ENCODE data around the gene CBLB. TPM values are rescaled to one million over a fixed set of nuclear protein-coding genes. Genes with fewer than 3 reads are reported as not detected.

Gene CBLB
- total RNA-seq, 1 experiment from 2014 or later, result 19.7 TPM

GRCh38 chr3:105835606-105836005 is 33.2 kb downstream of the CBLB start:
- CTCF ChIA-PET, result no interaction called here
- POLR2A ChIA-PET, result interaction anchor here (1.1 to 1.6 kb wide), 2 partner anchors 32 to 34 kb away, joined by 4 to 7 read pairs; partner anchors contain the start of gene CBLB

DNA sequence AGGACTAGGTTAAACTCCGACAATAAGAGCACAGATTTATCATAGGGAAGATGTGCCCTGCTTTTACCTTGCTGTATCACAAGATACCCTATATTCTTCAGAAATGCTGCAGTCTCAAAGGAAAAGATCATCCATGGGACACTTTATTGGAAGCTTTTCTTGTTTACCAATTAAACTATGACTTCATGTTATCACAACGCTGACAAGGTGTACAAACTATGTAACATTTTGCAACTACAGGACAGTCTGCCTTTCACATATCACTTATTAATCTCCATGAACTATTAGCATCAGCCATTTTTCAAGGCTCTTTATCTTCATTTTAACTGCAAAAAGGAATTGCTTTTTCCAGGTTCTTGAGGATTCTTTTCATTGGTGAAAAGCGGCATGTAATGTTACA is 34.0 kb downstream of the CBLB start:
- Mint-ChIP-seq H3K27ac (ENCODE audit: low read depth, unreplicated experiment) (no peak overlapping the region), H3K36me3 (ENCODE audit: insufficient read depth, unreplicated experiment) (peaks cover 27% of the 10 kb centered on the region), H3K4me1 (ENCODE audit: insufficient read depth, unreplicated experiment) (peaks cover 16% of the 10 kb centered on the region), H3K9me3 (ENCODE audit: unreplicated experiment) (peaks cover 7% of the 10 kb centered on the region), H3K27me3 (ENCODE audit: insufficient read depth, unreplicated experiment) (no peaks in the 10 kb centered on the region), H3K4me3 (ENCODE audit: unreplicated experiment) (no peak overlapping the region)
- no TSS peak for BruUV-seq (replicated peaks)
- no peak for DNase-seq (ENCODE audit: unreplicated experiment)
- intact Hi-C loops (cut with micrococcal nuclease), result no loop called here
- ChIA-PET CTCF (interaction anchor here (0.7 kb wide), 1 partner anchor 88 kb away, joined by 3 read pairs; no protein-coding TSS in a partner anchor), POLR2A (interaction anchor here (0.6 to 1.7 kb wide), 5 partner anchors 11 to 141 kb away, joined by 3 to 7 read pairs (median 4); partner anchors contain the start of gene CBLB)
- TF ChIP-seq CTCF (IDR thresholded peaks at IDR 0.05; ENCODE audit: unreplicated experiment), result no peak

More at GRCh38 chr3:105835606-105836005, 33.2 kb downstream of the CBLB start:
- Mint-ChIP-seq H3K9me3 (ENCODE audit: unreplicated experiment) (peaks cover 7% of the 10 kb centered on the region), H3K4me1 (ENCODE audit: insufficient read depth, unreplicated experiment) (peaks cover 16% of the 10 kb centered on the region), H3K27ac (ENCODE audit: low read depth, unreplicated experiment) (no peak overlapping the region), H3K4me3 (ENCODE audit: unreplicated experiment) (no peak overlapping the region), H3K36me3 (ENCODE audit: insufficient read depth, unreplicated experiment) (peaks cover 27% of the 10 kb centered on the region), H3K27me3 (ENCODE audit: insufficient read depth, unreplicated experiment) (no peaks in the 10 kb centered on the region)
- TF ChIP-seq CTCF (IDR thresholded peaks at IDR 0.05; ENCODE audit: unreplicated experiment), result no peak
- BruUV-seq (replicated peaks), result no TSS peak
- intact Hi-C loops (cut with micrococcal nuclease), result no loop called here
- no peak for DNase-seq (ENCODE audit: unreplicated experiment)

DNA sequence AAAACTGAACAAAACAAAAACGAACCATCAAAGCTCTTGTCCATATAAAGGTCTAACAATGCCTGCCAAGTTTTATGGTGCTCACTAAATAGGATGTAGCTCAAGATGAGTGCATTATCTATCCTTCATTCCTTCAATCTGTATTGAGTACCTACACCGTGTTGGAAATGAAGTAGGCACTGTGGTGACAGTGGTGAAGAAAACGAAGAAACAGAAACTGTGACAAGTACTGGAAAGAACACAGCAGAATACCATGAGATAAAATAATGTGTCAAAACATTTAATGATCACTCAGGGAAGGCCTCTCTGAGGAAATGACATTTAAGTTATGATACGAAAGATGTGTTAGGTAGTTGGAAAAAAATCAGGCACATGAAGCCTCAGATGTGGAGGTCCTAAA is 36.2 kb downstream of the CBLB start:
- DNase-seq (ENCODE audit: unreplicated experiment), result no peak
- ChIA-PET CTCF (no interaction called here), POLR2A (interaction anchor here (0.6 to 0.7 kb wide), 2 partner anchors 40 to 108 kb away, joined by 3 to 4 read pairs; no protein-coding TSS in a partner anchor)
- Mint-ChIP-seq H3K4me3 (ENCODE audit: unreplicated experiment) (no peak overlapping the region), H3K36me3 (ENCODE audit: insufficient read depth, unreplicated experiment) (peaks cover 14% of the 10 kb centered on the region), H3K27me3 (ENCODE audit: insufficient read depth, unreplicated experiment) (no peaks in the 10 kb centered on the region), H3K4me1 (ENCODE audit: insufficient read depth, unreplicated experiment) (peaks cover 22% of the 10 kb centered on the region), H3K9me3 (ENCODE audit: unreplicated experiment) (peaks cover 7% of the 10 kb centered on the region), H3K27ac (ENCODE audit: low read depth, unreplicated experiment) (no peak overlapping the region)
- no peak for TF ChIP-seq CTCF (IDR thresholded peaks at IDR 0.05; ENCODE audit: unreplicated experiment)
- intact Hi-C loops (cut with micrococcal nuclease), result no loop called here
- BruUV-seq (replicated peaks), result no TSS peak

- Mint-ChIP-seq H3K4me1 (ENCODE audit: insufficient read depth, unreplicated experiment) (peaks cover 29% of the 10 kb centered on the region), H3K4me3 (ENCODE audit: unreplicated experiment) (no peak overlapping the region), H3K36me3 (ENCODE audit: insufficient read depth, unreplicated experiment) (peaks cover 12% of the 10 kb centered on the region), H3K27me3 (ENCODE audit: insufficient read depth, unreplicated experiment) (no peaks in the 10 kb centered on the region), H3K9me3 (ENCODE audit: unreplicated experiment) (peaks cover 7% of the 10 kb centered on the region), H3K27ac (ENCODE audit: low read depth, unreplicated experiment) (no peak overlapping the region)
- POLR2A ChIA-PET, result no interaction called here
- BruUV-seq (replicated peaks), result no TSS peak
- no peak for TF ChIP-seq CTCF (IDR thresholded peaks at IDR 0.05; ENCODE audit: unreplicated experiment)
- CTCF ChIA-PET, result no interaction called here
- DNase-seq (ENCODE audit: unreplicated experiment), result no peak
- intact Hi-C loops (cut with micrococcal nuclease), result no loop called here
Observed at GRCh38 chr3:105830836-105831235, 38.0 kb downstream of the CBLB start.
